Measurements from ENCODE around the gene EVC2.
"Not testable (repeated sequence)": the region's sequence is repeated elsewhere in the genome, so short reads cannot be mapped to it uniquely, and the experiment has no call there.

Gene EVC2

DNA sequence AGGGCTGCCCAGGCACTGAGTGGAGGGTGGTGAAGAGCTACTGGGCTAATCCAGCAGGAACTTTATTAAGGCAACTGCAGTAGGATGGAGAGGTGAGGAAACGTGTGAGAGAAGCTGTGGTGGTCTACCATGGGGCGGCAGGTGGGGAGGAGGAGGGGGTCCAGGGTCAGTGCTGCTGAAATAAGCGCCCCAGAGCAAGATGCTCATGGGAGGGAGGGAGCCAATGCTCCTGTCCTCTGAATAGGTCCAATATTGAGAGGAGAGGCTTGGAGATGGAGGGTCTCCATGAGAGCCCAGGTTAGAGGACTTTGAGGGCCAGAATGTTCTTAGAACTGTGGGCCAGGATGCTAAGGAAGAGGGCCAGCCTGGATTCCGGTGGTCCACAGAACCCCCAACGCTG, 37.9 kb upstream of the EVC2 start:
- DNase-seq, result no peak

GRCh38 chr4:5742968-5743367, 34.6 kb upstream of the EVC2 start:
- no peak for DNase-seq

DNA sequence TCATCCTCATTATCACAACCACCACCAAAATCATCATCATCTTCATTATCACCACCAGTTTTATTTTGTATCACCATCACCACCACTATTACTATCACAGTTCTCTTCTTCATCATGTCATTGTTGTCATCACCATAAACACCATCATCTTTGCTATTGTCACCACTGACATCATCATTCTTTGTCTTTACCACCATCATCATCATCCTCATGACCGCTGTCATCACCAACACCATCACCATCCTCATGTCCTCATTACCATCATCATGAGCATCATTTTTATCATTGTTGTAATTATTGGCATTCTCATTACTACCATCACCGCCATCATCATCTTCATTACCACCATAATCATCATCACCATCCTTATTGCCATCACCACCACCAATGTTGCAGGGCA, 34.0 kb upstream of the EVC2 start:
- DNase-seq, result no peak

DNA sequence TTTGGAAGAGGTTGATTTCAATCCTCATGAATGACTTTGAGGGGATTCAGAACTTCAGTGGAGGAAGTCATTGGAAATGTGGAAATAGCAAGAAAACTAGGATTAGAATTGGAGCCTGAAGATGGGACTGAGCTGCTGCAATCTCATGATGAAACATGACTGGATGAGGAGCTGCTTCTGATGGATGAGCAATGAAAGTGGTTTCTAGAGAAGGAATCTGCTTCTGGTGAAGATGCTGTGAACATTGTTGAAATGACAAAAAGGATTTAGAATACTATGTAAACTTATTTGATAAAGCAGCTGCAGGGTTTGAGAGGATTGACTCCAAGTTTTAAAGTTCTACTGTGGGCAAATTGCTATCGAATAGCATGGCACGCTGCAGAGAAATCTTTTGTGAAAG, 29.7 kb upstream of the EVC2 start:
- DNase-seq, result no peak

DNA sequence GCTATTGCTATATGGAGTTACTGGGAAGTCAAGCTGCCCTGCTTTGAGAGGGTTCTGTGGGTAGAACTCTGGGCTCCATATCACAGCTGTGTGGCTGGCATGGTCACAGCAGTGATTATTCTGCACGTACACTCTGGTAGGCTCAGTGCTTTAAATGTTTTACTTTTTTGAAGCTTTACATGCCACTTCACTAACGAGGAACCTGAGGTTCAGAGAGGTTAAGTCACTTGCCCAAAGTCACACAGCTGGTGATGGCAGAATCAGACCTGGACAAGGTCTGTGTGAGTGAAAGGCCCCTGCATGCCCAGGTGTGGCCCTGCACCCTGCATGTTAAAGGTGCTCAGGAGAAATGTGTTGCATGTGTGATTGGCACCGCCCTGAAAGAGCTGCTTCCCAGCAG, 27.1 kb upstream of the EVC2 start:
- no peak for DNase-seq

GRCh38 chr4:5734853-5735252, 26.5 kb upstream of the EVC2 start:
- no peak for DNase-seq

DNA sequence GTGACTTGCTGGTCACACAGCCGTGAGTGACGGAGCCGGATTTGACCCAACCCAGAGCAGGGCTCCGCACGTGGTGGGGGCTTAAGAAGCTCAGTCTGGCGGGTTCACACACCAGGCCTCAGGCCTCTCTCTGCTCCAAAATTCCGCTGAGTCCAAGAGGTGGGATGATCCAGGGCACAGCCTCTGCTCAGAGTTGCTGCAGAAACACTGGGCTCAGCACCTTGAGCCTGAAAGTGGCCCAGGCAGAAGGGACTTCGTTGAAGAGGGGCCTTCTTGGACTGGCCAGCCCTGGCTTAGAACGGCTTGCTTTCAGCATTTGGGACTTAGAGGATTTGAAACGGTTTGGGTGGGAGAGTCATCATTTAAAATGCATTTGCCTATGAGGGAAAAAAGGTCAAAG, 23.8 kb upstream of the EVC2 start:
- no peak for DNase-seq

DNA sequence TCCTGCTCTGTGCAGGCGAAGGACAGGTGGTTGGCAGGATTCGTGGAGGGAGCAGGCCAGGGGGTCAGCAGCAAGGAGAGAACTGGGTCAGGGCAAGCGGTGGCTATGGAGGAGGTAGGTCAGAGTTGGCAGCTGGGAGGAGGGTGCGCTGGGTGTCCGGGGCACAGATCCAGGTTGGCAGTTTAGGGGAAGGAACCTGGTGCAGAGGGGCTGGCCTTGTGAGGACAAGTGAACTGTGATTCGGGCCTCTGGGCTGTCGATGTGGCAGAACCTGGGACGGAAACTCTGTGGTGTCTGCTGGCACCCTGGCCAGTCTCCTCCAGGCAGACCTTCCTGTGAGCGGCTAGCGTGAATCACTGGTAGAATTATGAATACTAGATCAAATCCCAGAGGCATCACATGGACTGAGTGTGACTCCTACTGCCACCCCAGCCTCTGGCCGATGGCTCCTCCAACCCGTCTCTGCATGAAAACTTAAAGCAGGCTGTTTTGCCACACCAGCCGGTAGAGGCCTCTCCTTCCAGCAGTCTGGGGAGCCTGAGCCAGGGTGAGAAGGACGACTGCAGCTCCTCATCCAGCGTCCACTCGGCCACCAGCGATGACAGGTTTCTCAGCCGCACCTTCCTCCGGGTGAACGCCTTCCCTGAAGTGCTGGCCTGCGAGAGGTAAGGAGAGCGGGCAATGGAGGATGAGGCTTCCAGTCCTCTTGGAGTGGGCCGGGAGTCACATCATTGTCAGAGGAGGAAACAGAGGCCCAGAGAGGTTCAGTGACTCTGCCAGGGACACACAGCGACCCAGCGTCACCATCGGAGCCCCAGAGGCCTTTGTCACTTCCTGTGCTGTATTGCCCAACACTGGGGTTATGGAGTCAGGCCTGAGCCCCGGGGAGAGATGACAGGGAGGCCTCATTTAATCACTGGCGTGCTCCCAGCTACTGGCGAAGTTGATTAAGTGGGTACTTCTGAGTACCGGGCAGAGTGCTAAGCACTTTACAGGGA, 22.9 kb upstream of the EVC2 start:
- DNase-seq, result no peak

DNA sequence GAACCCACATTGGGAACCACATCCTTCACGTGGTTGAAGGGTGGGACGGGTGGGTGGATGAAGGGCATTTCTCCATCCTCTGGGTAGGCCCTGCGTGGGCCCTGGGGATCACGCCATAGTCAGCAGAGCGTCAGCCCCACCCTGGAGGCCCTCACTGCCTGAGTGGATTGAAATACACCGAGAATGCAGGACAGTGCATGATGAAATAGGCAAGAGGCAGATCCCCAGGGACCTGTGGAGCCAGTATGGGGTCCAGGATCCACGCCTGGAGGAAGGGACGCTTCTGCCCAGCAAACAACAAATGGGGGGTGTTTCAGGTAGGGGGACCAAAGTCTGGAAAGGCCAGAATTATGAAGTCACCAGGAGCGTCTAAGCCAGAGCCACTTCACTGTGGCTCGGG, 22.1 kb upstream of the EVC2 start:
- no peak for DNase-seq

DNA sequence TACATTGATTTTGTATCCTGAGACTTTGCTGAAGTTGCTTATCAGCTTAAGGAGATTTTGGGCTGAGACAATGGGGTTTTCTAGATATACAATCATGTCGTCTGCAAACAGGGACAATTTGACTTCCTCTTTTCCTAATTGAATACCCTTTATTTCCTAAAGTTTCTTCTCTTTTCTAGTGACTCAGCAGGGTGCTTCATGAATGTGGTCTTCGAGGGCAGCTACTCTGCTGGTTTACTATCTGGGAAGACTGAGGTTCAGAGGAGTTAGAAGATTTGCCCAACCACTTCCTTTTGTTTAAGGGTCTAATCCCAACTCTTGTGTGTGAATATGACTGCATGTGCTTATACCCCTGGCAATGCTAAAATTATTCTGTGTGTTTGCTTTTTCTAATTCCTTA, 20.1 kb upstream of the EVC2 start:
- not testable (repeated sequence) for DNase-seq

GRCh38 chr4:5724377-5724776, 16.0 kb upstream of the EVC2 start:
- DNase-seq, result no peak

GRCh38 chr4:5722328-5722727, 14.0 kb upstream of the EVC2 start:
- no peak for DNase-seq

DNA sequence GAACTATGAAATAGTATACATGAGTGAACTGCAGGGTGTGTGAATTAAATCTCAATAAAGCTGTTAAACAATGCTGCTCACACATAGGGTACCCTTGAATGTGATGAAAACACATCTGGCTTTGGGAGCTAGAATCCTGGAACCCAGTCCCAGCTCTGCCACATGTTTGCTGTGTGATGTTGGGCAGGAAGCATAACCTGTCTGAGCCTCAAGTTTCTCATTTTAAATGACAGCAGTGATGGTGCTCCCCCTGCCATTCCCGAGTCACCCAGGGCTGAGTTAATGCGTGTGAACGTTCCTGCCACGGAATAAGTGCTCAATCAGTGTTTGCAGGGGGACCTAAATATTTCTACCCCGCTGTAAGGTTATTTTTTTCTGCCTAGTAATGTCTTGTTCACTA, 13.6 kb upstream of the EVC2 start:
- DNase-seq, result no peak

GRCh38 chr4:5720980-5721379, 12.6 kb upstream of the EVC2 start:
- no peak for DNase-seq

DNA sequence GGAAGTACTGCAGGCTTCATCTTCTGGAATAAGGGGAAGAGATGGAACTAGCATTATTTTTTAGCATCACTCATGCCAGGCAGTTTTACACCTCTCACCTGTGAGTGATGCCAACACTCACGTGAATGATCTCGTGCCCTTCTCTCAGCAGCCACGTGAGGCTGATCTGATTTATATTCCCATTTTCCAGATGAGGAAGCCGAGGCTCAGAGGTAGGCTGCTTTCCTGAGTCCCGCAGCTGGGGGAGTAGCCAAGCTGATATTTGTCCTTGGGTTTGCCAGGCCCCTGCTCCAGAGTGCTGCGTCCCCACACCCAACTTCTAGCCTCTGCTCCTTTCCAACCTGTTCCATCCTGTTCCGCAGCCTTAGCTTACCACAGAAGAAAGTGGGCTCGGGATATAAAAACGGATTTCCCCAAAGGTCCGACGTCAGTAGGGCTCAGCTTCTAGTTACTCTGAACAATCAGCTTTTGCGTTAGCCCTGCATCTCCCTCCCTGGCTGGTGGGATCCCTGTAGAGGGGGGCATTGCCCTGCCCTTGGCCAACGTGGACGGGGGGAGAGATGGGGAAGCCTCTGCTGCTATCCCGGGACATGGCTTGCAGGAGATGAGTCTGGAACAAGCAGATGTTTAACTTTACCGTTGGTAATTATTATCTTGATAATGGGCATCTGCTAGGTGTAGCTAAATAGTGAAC, 11.9 kb upstream of the EVC2 start:
- no peak for DNase-seq

DNA sequence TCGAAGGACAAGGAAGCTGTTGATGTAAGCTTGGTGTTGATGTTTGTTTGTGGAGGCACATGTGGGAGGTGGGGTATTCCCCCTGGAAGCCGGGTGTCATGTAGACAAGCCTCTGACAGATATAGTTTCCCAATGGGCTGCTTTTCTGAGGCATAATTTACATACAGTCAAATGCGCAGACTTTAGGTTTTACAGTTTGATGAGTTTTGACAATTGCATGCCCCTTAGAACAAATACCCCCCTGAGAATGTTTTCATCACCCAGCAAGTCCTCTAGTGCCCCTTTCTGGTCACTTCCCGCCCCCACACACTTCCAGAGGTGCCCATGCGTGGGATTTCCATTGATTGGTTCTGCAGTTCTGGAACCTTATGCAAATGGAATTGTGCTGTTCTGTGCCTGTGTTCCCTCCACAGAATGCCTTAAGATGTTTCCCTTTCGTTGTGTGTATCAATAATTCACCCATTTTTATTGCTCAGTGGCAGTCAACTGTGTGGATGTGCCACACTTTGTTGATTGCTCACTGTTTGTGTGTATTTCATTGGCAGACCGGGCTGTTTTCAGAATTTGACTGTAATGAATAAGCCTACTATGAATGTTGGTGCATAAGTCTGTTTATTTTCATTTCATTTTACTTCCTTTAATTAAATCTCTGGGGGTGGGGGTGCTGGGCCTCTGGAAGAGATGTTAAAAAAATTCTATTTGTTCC, 11.1 kb upstream of the EVC2 start:
- no peak for DNase-seq

GRCh38 chr4:5718411-5718810, 10.1 kb upstream of the EVC2 start:
- no peak for DNase-seq

DNA sequence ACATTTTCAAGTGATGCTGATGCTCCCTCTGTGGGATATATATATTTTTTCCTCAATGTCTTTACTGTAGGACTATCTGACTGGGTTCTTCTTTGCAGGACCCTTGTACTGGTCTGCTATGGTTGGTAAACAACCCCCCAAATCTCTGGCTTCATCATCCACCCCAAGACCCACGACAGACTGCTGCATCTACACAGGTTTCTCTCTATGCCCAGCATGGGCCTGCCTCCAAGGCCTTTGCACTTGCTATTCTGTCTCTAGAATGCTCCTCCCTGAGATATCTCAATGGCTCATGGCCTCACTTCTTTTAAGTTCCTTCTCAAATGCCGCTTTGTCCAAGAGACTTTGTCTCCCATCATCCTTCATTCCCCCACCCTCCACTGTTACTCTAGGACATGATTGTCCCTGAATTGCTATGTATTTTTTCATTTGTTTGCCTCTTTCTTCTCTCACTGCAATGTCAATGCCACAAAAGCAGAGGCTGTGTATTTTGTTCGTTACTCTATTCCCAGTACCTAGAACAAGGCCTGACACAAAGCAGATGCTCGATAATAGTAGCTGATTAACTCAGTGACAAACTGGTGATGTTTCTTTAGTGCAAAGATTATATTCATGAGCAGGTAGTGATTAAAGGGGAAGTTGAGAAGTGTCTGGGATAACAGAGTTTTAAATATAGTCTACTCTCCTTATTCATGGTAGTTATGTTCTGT, 9.2 kb upstream of the EVC2 start:
- DNase-seq, result no peak

GRCh38 chr4:5716391-5716790, 8.0 kb upstream of the EVC2 start:
- no peak for DNase-seq

- DNase-seq, result no peak
Measured at GRCh38 chr4:5715357-5715756, 7.0 kb upstream of the EVC2 start.

GRCh38 chr4:5713861-5714260, 5.5 kb upstream of the EVC2 start:
- DNase-seq, result no peak

GRCh38 chr4:5712931-5713330, 4.6 kb upstream of the EVC2 start:
- DNase-seq, result no peak

DNA sequence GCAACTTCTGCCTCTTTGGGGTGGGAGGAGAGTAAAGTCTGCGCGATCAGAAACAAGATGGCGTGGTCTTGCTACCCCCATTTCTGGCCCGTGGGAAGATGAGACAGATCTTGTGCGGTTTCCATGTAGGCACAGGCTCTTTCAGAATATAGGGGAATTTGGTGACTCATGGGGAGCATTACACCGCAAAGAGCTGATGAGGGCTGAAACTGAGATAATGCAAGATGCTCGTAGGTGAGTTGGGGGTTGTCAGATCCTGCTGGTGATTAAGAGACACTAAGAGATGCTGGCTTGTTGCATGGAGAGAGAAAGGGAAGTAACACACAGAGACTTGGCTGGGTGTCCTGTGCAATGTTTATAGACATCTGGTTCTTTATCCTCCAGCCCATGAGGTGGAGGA, 4.2 kb upstream of the EVC2 start:
- DNase-seq, result peak; percentile 41

All from stimulated activated CD4-positive, alpha-beta T cell treated with anti-CD3 and anti-CD28 coated beads, Interleukin-15, amount 100 ng/mL, for 24 hours (primary cell).